GM20431 (cell line): Measurements from ENCODE around the gene HOXB9.

Source experiments
- in situ Hi-C: fragments of 300-500 bp; cut with MseI, MboI; formaldehyde crosslinking; loops from one replicate; pipeline ENCODE4 v1.15.0; 2020; ENCODE audit warnings: low sequenced_read_pairs; ENCODE audit not compliant: unreplicated experiment

The HOXB9 gene

GRCh38 chr17:48575673-48576478 is 50.3 kb downstream of the HOXB9 start:
- in situ Hi-C loops = no loop called here

GRCh38 chr17:48575066-48575582 is 51.0 kb downstream of the HOXB9 start:
- in situ Hi-C loops = no loop called here

DNA sequence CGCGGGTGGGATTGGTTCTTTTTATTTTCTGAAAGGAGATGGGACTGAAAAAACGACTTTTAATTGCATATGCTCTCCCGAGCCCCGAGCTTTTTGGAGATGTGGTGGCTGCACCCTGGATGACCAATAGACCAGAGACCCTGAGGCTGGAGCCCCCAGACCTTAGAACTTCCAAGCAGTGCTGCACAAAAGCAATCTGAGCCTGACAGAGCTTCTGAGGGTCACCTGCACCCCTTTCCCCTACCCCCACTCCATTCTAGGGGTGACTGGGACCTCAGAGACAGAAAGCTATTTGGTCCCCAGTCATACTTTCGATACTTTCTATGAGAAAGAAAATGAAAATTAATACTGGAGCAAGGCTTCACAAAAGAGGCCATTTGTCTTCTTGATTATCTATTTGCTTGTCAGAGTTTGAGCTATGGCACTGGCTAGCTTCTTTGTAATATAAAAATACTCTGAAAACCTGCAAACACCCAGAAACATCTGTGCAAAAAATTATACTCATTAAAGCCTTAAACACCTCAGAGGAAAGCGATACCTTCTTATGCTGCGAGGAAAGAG is 51.6 kb downstream of the HOXB9 start:
- in situ Hi-C loops = no loop called here

DNA sequence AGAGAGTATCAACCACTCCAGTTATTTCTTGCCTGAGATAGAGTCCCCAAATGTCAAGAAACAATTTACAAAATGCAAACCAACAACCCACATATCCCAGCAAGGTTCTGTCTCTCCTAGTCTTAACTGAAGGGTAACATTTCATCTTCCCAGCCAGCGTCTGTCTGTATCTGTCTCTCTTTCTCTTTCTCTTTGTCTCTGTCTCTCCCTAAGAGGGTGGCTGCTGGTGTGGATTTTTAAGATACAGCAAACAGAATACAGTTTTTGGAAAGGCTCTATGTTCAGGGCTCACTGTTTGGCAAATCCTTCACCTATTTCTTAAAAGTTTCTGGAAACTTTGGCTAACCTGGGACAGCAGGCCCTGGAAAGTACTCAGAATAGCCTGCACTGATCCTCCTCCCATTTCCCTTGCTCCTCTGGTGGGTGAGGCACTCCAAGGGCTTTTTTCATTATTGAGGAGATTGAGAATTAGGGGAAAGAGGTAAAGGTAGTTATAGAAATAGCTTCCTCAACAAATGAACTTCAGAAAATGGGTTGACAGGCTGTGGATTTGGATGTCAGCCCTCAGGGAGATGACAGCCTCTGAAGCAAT is 54.2 kb downstream of the HOXB9 start:
- in situ Hi-C loops = no loop called here
